SHP77 (cell line): ENCODE results near the gene PCBP3.

Experiments
- DNase-seq, 2 experiments: peaks; one replicate each; lab custom pipeline; 2025; lab: John Stamatoyannopoulos, UW

PCBP3 gene

GRCh38 chr21:45982092-45982757 lies 338.7 kb downstream of the PCBP3 start:
- DNase-seq: no peak

- DNase-seq: no peak
These were observed 339.5 kb downstream of the PCBP3 start for GRCh38 chr21:45982758-45983648.

GRCh38 chr21:45983649-45983965 lies 340.1 kb downstream of the PCBP3 start:
- DNase-seq: no peak

DNA sequence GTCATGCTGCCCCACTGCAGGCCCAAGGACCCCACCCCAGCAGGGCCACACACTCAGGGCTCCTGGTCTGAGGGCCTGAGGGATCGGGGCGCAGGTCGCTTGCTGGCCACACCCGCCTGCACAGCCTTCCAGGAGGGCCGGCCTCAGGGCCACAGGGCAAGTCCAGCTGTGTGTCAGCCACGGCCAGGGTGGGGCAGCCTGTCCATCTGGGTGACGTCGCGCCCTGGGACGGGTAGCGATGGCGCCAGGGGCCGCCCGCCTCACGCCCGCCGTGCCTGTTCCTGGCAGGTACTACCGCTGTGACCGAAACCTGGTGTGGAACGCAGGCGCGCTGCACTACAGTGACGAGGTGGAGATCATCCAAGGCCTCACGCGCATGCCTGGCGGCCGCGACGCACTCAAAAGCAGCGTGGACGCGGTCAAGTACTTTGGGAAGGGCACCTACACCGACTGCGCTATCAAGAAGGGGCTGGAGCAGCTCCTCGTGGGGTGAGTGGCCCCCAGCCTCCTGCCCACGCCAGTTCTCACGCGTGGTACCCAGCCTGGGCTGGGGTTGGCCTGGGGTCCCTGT lies 340.5 kb downstream of the PCBP3 start:
- DNase-seq: peak in 1 of 2 experiments; percentile 48

- DNase-seq: no peak
These were observed 341.1 kb downstream of the PCBP3 start for GRCh38 chr21:45984584-45985095.

- no peak for DNase-seq
These were observed 342.2 kb downstream of the PCBP3 start for GRCh38 chr21:45985471-45986315.

- no peak for DNase-seq
These were observed 343.0 kb downstream of the PCBP3 start for GRCh38 chr21:45986316-45987051.

GRCh38 chr21:45987121-45987711 lies 343.7 kb downstream of the PCBP3 start:
- no peak for DNase-seq

- DNase-seq: no peak
These were observed 345.1 kb downstream of the PCBP3 start for GRCh38 chr21:45988366-45989347.

DNA sequence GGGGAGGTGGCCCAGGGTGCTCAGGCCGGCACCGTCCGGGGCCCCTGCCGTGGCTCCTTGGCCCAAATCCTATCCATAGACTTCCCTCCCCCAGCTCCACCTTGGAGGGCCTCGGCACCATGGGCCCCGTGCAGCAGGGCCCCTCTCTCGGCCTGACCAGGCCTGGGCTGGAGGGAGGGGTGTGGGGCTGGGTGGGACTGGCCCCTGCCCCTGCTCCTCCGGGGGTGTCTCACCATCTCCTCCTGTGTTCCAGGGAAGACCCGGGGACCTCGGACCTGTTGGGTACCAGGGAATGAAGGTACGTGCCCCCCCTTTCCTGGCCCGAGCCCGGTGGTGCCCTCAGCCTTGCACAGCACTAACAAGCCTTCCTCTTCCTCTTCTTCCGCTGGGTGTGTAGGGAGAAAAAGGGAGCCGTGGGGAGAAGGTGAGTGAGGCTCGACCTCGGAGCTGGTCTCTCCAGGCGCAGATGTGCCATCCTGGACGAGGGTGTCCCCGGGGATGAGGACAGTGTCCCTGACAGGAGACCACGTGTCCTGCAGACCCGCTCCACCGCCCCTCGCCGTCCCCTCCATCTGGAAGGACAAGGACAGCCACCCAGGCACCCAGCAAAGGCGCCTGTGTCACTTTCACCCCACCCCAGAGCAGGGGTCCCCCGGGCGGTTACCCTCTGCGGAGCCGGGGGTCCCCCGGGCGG lies 346.0 kb downstream of the PCBP3 start:
- DNase-seq: no peak

DNA sequence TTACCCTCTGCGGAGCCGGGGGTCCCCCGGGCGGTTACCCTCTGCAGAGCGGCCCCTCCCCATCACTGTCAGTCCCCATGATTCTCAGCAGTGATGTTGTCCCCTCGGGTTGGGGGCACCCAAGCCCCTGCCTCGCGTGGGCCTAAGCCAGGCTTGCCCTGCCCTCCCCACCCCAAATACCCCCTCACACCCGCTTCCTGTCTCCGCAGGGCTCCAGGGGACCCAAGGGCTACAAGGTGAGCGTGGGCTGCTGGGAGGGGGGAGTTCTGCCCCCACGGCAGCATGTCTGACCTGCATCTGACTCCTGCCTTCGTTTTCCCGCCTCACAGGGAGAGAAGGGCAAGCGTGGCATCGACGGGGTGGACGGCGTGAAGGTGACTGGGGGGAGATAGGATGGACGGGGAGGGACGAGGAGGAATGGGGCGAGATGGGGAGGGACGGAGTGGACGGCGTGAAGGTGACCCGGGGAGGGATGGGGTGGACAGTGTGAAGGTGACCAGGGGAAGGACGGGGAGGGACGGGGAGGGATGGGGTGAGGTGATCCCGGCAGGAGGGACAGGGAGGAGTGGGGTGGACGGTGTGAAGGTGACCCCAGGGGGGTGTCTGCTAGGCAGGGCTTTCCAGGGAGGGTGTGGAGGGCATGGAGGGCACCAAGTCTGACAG lies 346.7 kb downstream of the PCBP3 start:
- DNase-seq: no peak

- no peak for DNase-seq
These were observed 347.4 kb downstream of the PCBP3 start for GRCh38 chr21:45990741-45991605.

- no peak for DNase-seq
These were observed 348.2 kb downstream of the PCBP3 start for GRCh38 chr21:45991606-45992300.
